Keratinocyte (primary cell): Measurements from ENCODE around the gene EFCAB6. TPM values are rescaled to one million over a fixed set of nuclear protein-coding genes. Genes with fewer than 3 reads are reported as not detected.

Experiments
- DNase-seq: peaks from one replicate; pipeline ENCODE4 v3.0.0-alpha.2; 2011; ENCODE audit warnings: low read depth, missing footprints, low spot score
- FAIRE-seq: peaks from 2 replicates; lab custom pipeline; 2011; peaks lifted over from hg19 to GRCh38; lab: Jason Lieb, UNC
- H2AFZ ChIP-seq: 2 replicates; pipeline ENCODE4 v1.6.0; 2012; ENCODE audit warnings: low read length, control low read depth, inconsistent platforms; ENCODE audit not compliant: control insufficient read depth
- H3K27ac ChIP-seq: 2 replicates; pipeline ENCODE4 v1.5.1; 2011; ENCODE audit warnings: low read length; ENCODE audit not compliant: control insufficient read depth, insufficient read depth
- H3K27me3 ChIP-seq: 3 replicates; pipeline ENCODE4 v1.6.0; 2011; ENCODE audit warnings: low read length; ENCODE audit not compliant: control insufficient read depth, insufficient read depth; ENCODE audit errors: extremely low read depth
- H3K36me3 ChIP-seq, 2 experiments: 2 replicates in 1 of 2; 3 replicates in 1 of 2; pipeline ENCODE4 v1.5.1; 2011; ENCODE audit warnings: low read length in 2 of 2, mild to moderate bottlenecking in 1 of 2; ENCODE audit not compliant: control insufficient read depth in 2 of 2, insufficient read depth in 2 of 2; ENCODE audit errors: extremely low read depth in 1 of 2
- H3K4me1 ChIP-seq: 3 replicates; pipeline ENCODE4 v1.5.1; 2011; ENCODE audit warnings: low read length; ENCODE audit not compliant: control insufficient read depth, insufficient read depth; ENCODE audit errors: extremely low read depth
- H3K4me2 ChIP-seq: 3 replicates; pipeline ENCODE4 v1.6.0; 2011; ENCODE audit warnings: low read depth, low read length; ENCODE audit not compliant: control insufficient read depth, insufficient read depth; ENCODE audit errors: extremely low read depth
- H3K4me3 ChIP-seq, 3 experiments: fragments of 200-600 bp in 1 of 3; sonication (generic) in 1 of 3; 2 replicates in 2 of 3; 3 replicates in 1 of 3; pipeline ENCODE4 v1.5.1; 2011 to 2016; ENCODE audit warnings: low read length in 3 of 3, mild to moderate bottlenecking in 3 of 3, control low read depth in 2 of 3, inconsistent platforms in 1 of 3, low read depth in 1 of 3, mixed read lengths in 1 of 3, mixed run types in 1 of 3, moderate library complexity in 1 of 3; ENCODE audit not compliant: control insufficient read depth in 2 of 3, insufficient read depth in 2 of 3; ENCODE audit errors: extremely low read depth in 1 of 3
- H3K79me2 ChIP-seq: 2 replicates; pipeline ENCODE4 v1.6.0; 2012; ENCODE audit warnings: low read length; ENCODE audit not compliant: control insufficient read depth, insufficient read depth
- H3K9ac ChIP-seq: 3 replicates; pipeline ENCODE4 v1.6.0; 2011; ENCODE audit warnings: low read length; ENCODE audit not compliant: control insufficient read depth, insufficient read depth; ENCODE audit errors: extremely low read depth
- H3K9me1 ChIP-seq: 3 replicates; pipeline ENCODE4 v1.6.0; 2011; ENCODE audit warnings: low read length; ENCODE audit not compliant: control insufficient read depth, insufficient read depth; ENCODE audit errors: extremely low read depth
- H3K9me3 ChIP-seq: 2 replicates; pipeline ENCODE4 v1.5.1; 2012; ENCODE audit warnings: low read depth, low read length; ENCODE audit not compliant: control insufficient read depth
- H4K20me1 ChIP-seq: 3 replicates; pipeline ENCODE4 v1.6.0; 2011; ENCODE audit warnings: low read length; ENCODE audit not compliant: control insufficient read depth, insufficient read depth; ENCODE audit errors: extremely low read depth
- CTCF ChIP-seq, 3 experiments: IDR thresholded peaks in 1 of 3; conservative IDR thresholded peaks in 1 of 3; optimal IDR thresholded peaks in 1 of 3; 2 replicates in 2 of 3; 3 replicates in 1 of 3; pipeline versions ENCODE3 to v1.5.1; 2011; ENCODE audit warnings: low read length in 3 of 3, mild to moderate bottlenecking in 3 of 3, moderate library complexity in 2 of 3, control low read depth in 1 of 3, inconsistent platforms in 1 of 3; ENCODE audit not compliant: insufficient read depth in 2 of 3; ENCODE audit errors: extremely low read depth in 1 of 3
- EZH2 ChIP-seq: IDR thresholded peaks from one replicate; pipeline ENCODE4 v1.6.1; 2012; ENCODE audit warnings: inconsistent platforms, mild to moderate bottlenecking, low read length, moderate library complexity
- dilution Hi-C: fragments of 300-500 bp; cut with MboI; formaldehyde crosslinking; loops from one replicate; pipeline ENCODE4 v1.7.0; 2020; ENCODE audit warnings: low sequenced_read_pairs; ENCODE audit not compliant: extremely low pct_ligation_motif_present
- polyA plus RNA-seq, 5 experiments: library from polyadenylated mRNA; depleted of rRNA in 3 of 5; stranded (reverse) in 3 of 5; stranded (forward) in 1 of 5; unstranded in 1 of 5; fragments of >200 nt; gene quantifications; 1 replicate in 1 of 5; 2 replicates in 3 of 5; 3 replicates in 1 of 5; pipeline versions ENCODE4 v1.2.1 to v1.2.3, GENCODE V29; 2011 to 2012; ENCODE audit warnings: missing spikeins in 2 of 5, low read depth in 1 of 5, low replicate concordance in 1 of 5

The EFCAB6 gene
- polyA plus RNA-seq, 1 donor (not counting 4 experiments of a cell fraction or from before 2014, with no cell fraction given): 0.18 TPM

- FAIRE-seq (no peak), DNase-seq (no peak)
- Histone ChIP-seq H3K9me1 (no peaks in the 10 kb centered on the region), H3K9me3 (no peaks in the 10 kb centered on the region), H3K27ac (no peak overlapping the region), H3K27me3 (no peaks in the 10 kb centered on the region), H3K9ac (no peak overlapping the region), H3K4me1 (no peaks in the 10 kb centered on the region), H3K4me2 (no peak overlapping the region), H3K36me3 (no peaks in the 10 kb centered on the region), H3K79me2 (no peaks in the 10 kb centered on the region), H3K4me3 (no peak overlapping the region), H2AFZ (no peak overlapping the region), H4K20me1 (no peaks in the 10 kb centered on the region)
- TF ChIP-seq EZH2 (no peak), CTCF (optimal IDR thresholded peaks at IDR 0.05 in 1 of 3, IDR thresholded peaks at IDR 0.05 in 1 of 3, conservative IDR thresholded peaks at IDR 0.05 in 1 of 3; ENCODE audit: extremely low read depth in 1 of 3, insufficient read depth in 2 of 3, low read length in 3 of 3) (no peak)
- dilution Hi-C loops: no loop called here
Observed at GRCh38 chr22:43637275-43638260, 174.5 kb downstream of the EFCAB6 start.

GRCh38 chr22:43636086-43636485 is 176.0 kb downstream of the EFCAB6 start:
- H3K79me2 ChIP-seq: no peaks in the 10 kb centered on the region
- no peaks in the 10 kb centered on the region for H3K4me1 ChIP-seq
- no peaks in the 10 kb centered on the region for H3K9me3 ChIP-seq
- no peak for DNase-seq
- no peak overlapping the region for H3K4me3 ChIP-seq
- no peak overlapping the region for H3K27ac ChIP-seq
- dilution Hi-C loops: no loop called here
- no peaks in the 10 kb centered on the region for H3K9me1 ChIP-seq
- no peaks in the 10 kb centered on the region for H3K36me3 ChIP-seq
- no peaks in the 10 kb centered on the region for H4K20me1 ChIP-seq
- TF ChIP-seq EZH2: no peak
- TF ChIP-seq CTCF (optimal IDR thresholded peaks at IDR 0.05 in 1 of 3, IDR thresholded peaks at IDR 0.05 in 1 of 3, conservative IDR thresholded peaks at IDR 0.05 in 1 of 3; ENCODE audit: extremely low read depth in 1 of 3, insufficient read depth in 2 of 3, low read length in 3 of 3): no peak
- H3K4me2 ChIP-seq: no peak overlapping the region
- no peak for FAIRE-seq
- H3K27me3 ChIP-seq: no peaks in the 10 kb centered on the region
- no peak overlapping the region for H3K9ac ChIP-seq
- H2AFZ ChIP-seq: no peak overlapping the region
